Peyer's patch (tissue), 4 donors: ENCODE results near the gene TIAM1. TPM values are rescaled to one million over a fixed set of nuclear protein-coding genes. Genes with fewer than 3 reads are reported as not detected.

Experiments
- DNase-seq, 3 donors: peaks; one replicate each; pipeline ENCODE4 v3.0.0-alpha.2; 2017 to 2019
- H3K27ac ChIP-seq, 4 donors: fragments of 200-600 bp; sonication (generic); one replicate each; pipeline ENCODE4 v1.5.1; 2016 to 2019
- H3K27me3 ChIP-seq, 2 donors: fragments of 200-600 bp; sonication (generic); one replicate each; pipeline ENCODE4 v1.5.1; 2019
- H3K36me3 ChIP-seq, 3 donors: fragments of 200-600 bp; sonication (generic); one replicate each; pipeline ENCODE4 v1.5.1; 2016 to 2019
- H3K4me1 ChIP-seq, 4 donors: fragments of 200-600 bp; sonication (generic); one replicate each; pipeline ENCODE4 v1.5.1; 2016 to 2019
- H3K4me3 ChIP-seq, 4 donors: fragments of 200-600 bp; sonication (generic); 1 replicate in 3 of 4; 2 replicates in 1 of 4; pipeline ENCODE4 v1.5.1; 2016 to 2019; ENCODE audit warnings: mild to moderate bottlenecking in 1 of 4
- H3K9me3 ChIP-seq, 4 donors: fragments of 200-600 bp; sonication (generic); one replicate each; pipeline ENCODE4 v1.5.1; 2016 to 2019; ENCODE audit warnings: mild to moderate bottlenecking in 1 of 4
- CTCF ChIP-seq, 6 experiments: fragments of 450-650 bp in 4 of 6; fragments of 200-600 bp in 2 of 6; sonication (generic) in 1 of 6; IDR thresholded peaks; one replicate each; pipeline ENCODE4 v1.5.1; 2017 to 2019; ENCODE audit warnings: antibody characterized with exemption in 6 of 6, mild to moderate bottlenecking in 3 of 6, moderate library complexity in 1 of 6
- POLR2A ChIP-seq, 2 donors: fragments of 450-650 bp; IDR thresholded peaks; one replicate each; pipeline ENCODE4 v1.5.1; 2017; ENCODE audit warnings: antibody characterized with exemption in 2 of 2, mild to moderate bottlenecking in 2 of 2, moderate library complexity in 2 of 2
- total RNA-seq, 4 donors: library from RNA; depleted of rRNA; stranded (reverse); fragments of >200 nt; gene quantifications; one replicate each; pipeline ENCODE4 v1.1.0, GENCODE V29; 2016

The TIAM1 gene
- total RNA-seq, 4 donors from 2014 or later = 1.4 to 13.2 (median 2.9) TPM

- no peaks in the 10 kb centered on the region for H3K4me1 ChIP-seq
- H3K27me3 ChIP-seq = no peaks in the 10 kb centered on the region
- no peaks in the 10 kb centered on the region for H3K9me3 ChIP-seq
- H3K4me3 ChIP-seq = no peak overlapping the region
- TF ChIP-seq POLR2A (IDR thresholded peaks at IDR 0.05) (no peak), CTCF (IDR thresholded peaks at IDR 0.05) (no peak)
- no peak for DNase-seq
- no peak overlapping the region for H3K27ac ChIP-seq
- no peaks in the 10 kb centered on the region for H3K36me3 ChIP-seq
Measured at GRCh38 chr21:31087639-31088473, 256.2 kb downstream of the TIAM1 start.

GRCh38 chr21:31084689-31085088, 259.4 kb downstream of the TIAM1 start:
- H3K27me3 ChIP-seq = no peaks in the 10 kb centered on the region
- H3K36me3 ChIP-seq = no peaks in the 10 kb centered on the region
- H3K9me3 ChIP-seq = no peaks in the 10 kb centered on the region
- TF ChIP-seq POLR2A (IDR thresholded peaks at IDR 0.05) (no peak), CTCF (IDR thresholded peaks at IDR 0.05) (no peak)
- no peaks in the 10 kb centered on the region for H3K4me1 ChIP-seq
- no peak overlapping the region for H3K4me3 ChIP-seq
- no peak overlapping the region for H3K27ac ChIP-seq
- no peak for DNase-seq

GRCh38 chr21:31078796-31079195, 265.3 kb downstream of the TIAM1 start:
- H3K9me3 ChIP-seq = no peaks in the 10 kb centered on the region
- H3K27ac ChIP-seq = no peak overlapping the region
- H3K36me3 ChIP-seq = no peaks in the 10 kb centered on the region
- H3K27me3 ChIP-seq = no peaks in the 10 kb centered on the region
- H3K4me3 ChIP-seq = no peak overlapping the region
- no peak for DNase-seq
- no peak for TF ChIP-seq POLR2A (IDR thresholded peaks at IDR 0.05)
- TF ChIP-seq CTCF (IDR thresholded peaks at IDR 0.05) = no peak
- no peaks in the 10 kb centered on the region for H3K4me1 ChIP-seq

- no peak for TF ChIP-seq POLR2A (IDR thresholded peaks at IDR 0.05)
- Histone ChIP-seq H3K4me3 (no peak overlapping the region), H3K9me3 (no peaks in the 10 kb centered on the region), H3K4me1 (no peaks in the 10 kb centered on the region), H3K27ac (no peak overlapping the region), H3K36me3 (no peaks in the 10 kb centered on the region), H3K27me3 (no peaks in the 10 kb centered on the region)
- no peak for DNase-seq
Measured at GRCh38 chr21:31078216-31078615, 265.8 kb downstream of the TIAM1 start.

GRCh38 chr21:31075848-31076247, 268.2 kb downstream of the TIAM1 start:
- Histone ChIP-seq H3K4me3 (no peak overlapping the region), H3K9me3 (no peaks in the 10 kb centered on the region), H3K27me3 (no peaks in the 10 kb centered on the region), H3K4me1 (no peaks in the 10 kb centered on the region), H3K27ac (no peak overlapping the region), H3K36me3 (no peaks in the 10 kb centered on the region)
- no peak for DNase-seq
- no peak for TF ChIP-seq POLR2A (IDR thresholded peaks at IDR 0.05)
- TF ChIP-seq CTCF (IDR thresholded peaks at IDR 0.05) = no peak

- H3K36me3 ChIP-seq = no peaks in the 10 kb centered on the region
- no peak for DNase-seq
- H3K27me3 ChIP-seq = no peaks in the 10 kb centered on the region
- H3K9me3 ChIP-seq = no peaks in the 10 kb centered on the region
- no peak overlapping the region for H3K4me3 ChIP-seq
- H3K4me1 ChIP-seq = no peaks in the 10 kb centered on the region
- no peak for TF ChIP-seq POLR2A (IDR thresholded peaks at IDR 0.05)
- TF ChIP-seq CTCF (IDR thresholded peaks at IDR 0.05) = no peak
- no peak overlapping the region for H3K27ac ChIP-seq
Measured at GRCh38 chr21:31072533-31072932, 271.5 kb downstream of the TIAM1 start.
